Activated T-cell treated with anti-CD3 and anti-CD28 coated beads, Interleukin-2, amount 50 U/mL, for 1 hour (primary cell): ENCODE data around the gene SLC6A11.

Experiments used
- DNase-seq: peaks from one replicate; pipeline ENCODE4 v3.0.0-alpha.2; 2020

SLC6A11 gene

GRCh38 chr3:10845001-10845761, 29.2 kb downstream of the SLC6A11 start:
- no peak for DNase-seq

DNA sequence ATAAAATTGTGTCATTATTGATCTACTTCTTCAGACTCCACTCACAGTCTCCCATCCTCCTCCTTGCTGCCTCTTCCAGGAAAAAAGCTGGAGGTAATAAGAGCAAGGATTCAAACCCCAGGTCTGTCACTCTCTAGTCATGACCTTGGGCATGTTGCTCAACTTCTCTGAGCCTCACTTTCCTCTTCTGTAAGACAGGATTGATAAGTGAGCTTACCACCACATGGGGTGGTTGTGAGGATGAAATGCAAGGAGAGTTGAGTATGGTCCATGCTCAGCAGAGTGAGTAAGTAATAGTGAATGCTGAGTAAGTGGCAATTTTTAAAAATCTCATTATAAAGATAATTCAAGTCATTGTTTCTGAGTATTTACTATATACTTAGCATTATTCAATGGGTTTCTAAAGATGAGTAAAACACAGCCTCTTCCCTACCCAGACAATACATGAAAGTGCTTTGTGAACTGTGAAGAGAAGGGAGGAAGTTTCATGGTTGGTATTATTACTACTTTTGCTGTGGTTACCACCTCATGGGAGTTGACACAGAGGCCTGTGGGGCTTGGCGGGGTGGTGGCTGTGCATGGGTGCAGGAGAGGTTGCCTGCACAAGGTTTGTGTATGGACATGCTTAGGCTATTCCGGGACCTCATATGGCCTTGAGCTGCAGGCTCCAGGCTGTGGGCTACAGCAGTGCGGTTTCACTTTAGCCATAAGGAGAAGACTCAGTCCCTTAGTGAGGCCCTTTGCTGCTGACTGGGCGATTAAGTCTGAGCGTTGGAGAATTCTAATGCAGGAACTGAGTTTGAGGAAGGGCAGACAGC, 30.0 kb downstream of the SLC6A11 start:
- no peak for DNase-seq

DNA sequence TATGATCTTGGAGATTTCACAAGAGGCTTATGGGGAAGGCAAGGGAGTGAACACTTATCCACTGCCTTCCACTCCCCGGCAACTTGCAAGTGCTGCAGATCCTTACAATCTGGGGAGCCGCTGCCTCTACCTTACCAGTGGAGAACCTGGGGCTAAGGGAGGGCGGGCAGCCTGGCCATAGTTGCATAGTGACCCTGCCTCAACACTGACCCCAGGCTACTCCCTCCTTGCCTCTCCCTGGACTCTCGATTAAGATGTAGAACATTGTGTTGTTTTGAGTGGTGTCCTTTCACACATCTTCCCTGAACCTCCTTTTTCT, 30.6 kb downstream of the SLC6A11 start:
- DNase-seq = no peak

- DNase-seq = no peak
Measured at GRCh38 chr3:10848261-10848660, 32.2 kb downstream of the SLC6A11 start.

GRCh38 chr3:10852066-10852808, 36.2 kb downstream of the SLC6A11 start:
- no peak for DNase-seq

GRCh38 chr3:10855083-10855870, 39.2 kb downstream of the SLC6A11 start:
- no peak for DNase-seq

DNA sequence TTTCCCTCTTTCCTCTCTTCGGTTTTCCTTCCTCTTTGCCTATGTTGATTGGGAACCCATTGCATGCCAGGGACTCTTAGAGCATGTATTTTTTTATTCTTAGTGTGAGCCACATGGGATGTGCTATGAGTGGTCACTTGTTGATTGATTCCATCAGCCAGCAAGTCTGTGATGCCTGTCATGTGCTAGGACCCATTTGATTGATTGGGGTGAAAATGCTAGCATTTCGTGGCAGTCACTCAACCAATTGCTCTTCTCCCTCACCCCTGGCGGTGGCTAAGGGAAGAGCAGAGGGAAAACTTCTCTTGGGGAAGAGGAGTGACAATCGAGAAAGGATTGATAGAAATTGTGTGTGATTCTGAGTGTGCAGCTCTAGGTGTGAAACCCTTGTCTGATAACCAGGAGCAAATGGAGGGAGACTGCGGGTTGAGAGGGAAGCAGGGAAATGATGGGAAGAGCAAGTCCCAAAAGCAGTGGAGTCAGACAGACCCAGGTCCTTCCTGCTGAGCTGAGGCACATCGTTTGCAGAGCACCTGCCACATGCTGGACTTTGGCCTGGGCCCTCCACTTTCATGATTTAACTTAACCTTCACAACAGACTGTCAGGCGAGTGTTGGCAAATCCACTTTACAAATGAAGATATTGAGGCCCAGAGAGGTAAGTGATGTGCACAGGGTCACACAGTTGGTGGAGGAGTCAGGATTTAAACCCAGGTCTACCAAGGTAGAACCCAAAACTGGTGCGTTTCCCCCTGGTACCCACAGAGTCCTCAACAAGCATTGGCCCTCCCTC, 40.0 kb downstream of the SLC6A11 start:
- DNase-seq = no peak

DNA sequence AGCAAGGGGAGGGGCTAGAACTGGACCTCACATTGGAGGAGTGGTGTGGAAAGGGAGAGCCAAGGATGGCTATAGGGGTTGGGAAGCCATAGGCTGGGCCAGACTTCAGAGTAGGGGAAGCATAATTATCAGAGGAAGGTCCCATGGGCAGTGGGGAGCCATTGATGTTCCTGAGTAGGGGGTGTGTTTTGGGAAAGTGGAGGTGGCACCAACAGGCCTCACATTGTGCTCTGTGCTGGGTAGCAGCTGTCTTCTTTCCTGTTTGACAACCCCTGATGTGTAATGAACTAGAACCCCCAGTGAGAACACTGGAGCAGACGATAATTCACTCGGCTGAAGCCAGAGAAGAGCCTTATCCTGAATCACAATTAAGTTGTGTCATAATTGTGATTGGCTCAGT, 41.2 kb downstream of the SLC6A11 start:
- no peak for DNase-seq

GRCh38 chr3:10858091-10858490, 42.1 kb downstream of the SLC6A11 start:
- no peak for DNase-seq

DNA sequence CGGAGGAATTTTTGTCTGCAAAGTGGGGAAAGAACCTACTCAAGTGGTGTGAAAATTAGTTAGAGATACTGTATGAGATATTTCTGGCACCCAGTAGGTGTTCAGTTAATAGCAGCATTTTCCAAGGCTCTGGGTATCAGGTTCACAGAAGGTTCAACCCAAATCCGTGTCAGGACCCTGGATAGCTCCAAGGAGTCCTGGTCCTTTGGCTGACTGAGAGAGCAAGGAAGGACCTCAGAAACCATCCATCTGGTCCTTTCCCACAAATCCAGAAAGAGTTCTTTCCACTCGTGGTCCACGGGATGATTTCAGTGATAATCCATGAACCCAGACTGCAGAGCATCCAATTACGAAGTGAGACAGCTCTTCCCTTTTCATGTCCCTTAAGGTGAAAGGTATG, 51.4 kb downstream of the SLC6A11 start:
- DNase-seq = no peak

DNA sequence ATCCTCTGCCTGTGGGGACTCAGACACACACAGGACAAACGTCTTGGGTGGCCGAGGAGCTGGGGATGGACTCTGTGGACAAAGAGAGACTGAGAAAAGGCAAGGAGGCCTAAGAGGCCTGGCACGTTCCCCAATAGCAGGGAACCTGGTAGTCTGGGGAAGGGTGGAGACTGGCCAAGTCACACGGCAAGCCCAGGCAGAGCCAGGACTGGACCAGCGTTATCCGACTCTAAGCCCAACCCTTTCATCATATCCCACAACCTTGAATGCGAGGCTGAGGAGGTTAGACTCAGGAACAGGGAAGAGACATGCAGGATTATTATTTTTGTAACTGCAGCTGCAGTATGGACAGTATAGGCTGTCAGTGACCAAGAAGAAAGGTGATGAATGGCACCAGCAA, 53.4 kb downstream of the SLC6A11 start:
- no peak for DNase-seq

- no peak for DNase-seq
Measured at GRCh38 chr3:10870296-10870695, 54.3 kb downstream of the SLC6A11 start.

GRCh38 chr3:10873415-10873814, 57.4 kb downstream of the SLC6A11 start:
- no peak for DNase-seq

DNA sequence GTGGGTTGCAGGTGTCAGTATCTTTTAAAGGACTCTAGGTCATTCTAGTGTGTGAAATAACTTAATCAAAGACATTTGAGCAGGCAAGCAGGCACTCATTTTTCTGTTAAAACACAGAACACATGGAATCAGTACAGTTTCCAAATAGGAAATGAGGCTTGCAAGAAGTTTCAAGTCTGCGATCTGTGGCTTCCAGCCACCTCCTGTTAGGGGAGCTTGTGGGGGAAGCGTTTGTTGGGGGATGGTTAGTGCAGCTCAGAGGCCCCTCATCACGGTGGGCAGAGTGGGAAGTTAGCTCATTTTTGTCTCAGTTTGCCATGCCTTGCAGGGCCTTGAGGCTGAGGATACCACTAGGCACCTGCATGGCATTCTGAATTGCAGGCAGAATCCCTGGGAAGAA, 59.9 kb downstream of the SLC6A11 start:
- no peak for DNase-seq

DNA sequence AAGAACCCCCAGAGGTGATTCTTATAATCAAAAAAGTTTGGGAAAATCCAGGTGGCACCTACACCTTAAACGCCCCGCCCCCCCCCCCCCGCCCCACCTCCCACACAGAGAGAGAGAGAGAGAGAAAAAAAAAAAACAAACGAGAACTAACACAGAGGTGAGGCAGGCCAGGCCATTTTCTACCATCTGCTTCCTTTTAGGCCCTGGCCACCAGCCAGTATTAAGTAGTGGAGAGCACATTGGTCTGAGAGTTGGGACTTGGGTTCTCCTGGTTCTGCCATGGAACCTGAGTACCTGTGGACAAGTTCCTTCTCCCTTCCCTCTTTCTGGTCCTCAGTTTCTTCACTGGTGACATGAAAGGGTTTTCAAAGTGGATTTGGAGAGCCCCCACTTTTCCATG, 60.6 kb downstream of the SLC6A11 start:
- DNase-seq = no peak

DNA sequence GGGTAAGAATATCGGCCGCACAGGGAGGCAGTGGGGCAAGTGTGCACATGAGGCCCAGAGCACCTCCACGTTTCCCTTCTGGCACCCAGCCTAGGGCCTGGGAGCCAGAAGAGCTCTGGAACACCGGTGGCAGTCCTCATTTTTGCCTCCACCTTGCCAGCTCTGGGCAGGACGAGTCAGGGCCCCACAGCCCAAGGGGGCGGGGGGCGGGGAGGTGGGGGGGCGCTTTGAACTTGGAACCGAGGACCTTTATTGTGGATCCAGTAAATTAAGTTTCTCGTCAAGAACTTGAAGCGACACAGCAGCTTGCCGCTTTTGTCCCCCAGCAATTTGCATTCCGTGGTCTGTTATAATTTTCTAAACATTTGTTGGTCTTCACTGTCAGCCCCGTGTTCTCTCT, 66.8 kb downstream of the SLC6A11 start:
- DNase-seq = no peak

DNA sequence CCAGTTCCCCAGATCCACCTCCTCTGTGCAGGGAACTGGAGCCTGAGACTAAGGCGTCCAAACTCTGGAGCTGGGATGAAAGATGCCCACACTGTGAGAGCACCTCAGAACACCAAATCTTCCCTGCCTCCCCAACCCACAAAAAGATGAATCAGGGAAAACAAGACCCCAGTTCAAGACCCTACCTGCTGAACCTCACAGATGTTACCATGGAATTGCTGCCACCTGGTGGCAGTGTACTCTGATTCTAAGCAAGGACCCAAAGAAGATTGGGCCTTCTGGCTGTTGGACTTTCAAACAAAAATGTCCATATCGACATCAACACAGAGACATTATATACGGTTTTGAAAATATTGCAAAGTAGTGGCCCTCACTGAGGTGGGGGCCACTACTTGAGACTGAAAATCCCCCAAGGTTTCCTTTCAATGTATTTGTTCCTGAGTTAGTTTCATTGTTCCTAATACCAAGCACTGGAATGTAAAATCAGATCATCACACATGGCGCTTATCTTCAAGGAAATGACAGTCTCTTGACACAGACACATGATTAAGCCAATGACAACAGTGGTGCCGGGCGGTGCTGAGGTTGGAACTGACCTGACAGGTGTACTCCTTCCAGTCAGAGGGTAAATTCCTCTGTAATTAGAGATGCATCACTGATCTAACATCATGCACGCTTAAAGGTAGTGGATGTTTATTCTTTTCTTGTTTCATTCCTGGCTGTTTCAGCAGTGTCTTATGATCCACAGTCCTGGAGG, 67.6 kb downstream of the SLC6A11 start:
- no peak for DNase-seq

DNA sequence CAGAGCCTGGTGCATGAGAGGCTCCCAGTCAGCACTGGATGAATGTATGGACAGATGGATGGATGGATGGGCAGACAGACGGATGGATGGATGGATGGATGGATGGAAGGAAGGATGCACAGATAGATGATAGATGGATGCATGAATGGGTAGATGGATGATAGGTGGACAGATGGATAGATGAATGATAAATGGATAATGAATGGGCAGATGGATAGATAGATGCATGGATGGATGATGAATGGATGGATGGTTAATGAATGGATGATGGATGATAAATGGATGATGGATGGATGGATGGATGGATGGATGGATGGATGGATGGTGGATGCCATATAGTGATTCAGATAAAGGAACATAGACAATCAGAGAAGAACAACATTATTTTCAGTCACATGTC, 71.0 kb downstream of the SLC6A11 start:
- no peak for DNase-seq

- DNase-seq = no peak
Measured at GRCh38 chr3:10888518-10889090, 72.6 kb downstream of the SLC6A11 start.

DNA sequence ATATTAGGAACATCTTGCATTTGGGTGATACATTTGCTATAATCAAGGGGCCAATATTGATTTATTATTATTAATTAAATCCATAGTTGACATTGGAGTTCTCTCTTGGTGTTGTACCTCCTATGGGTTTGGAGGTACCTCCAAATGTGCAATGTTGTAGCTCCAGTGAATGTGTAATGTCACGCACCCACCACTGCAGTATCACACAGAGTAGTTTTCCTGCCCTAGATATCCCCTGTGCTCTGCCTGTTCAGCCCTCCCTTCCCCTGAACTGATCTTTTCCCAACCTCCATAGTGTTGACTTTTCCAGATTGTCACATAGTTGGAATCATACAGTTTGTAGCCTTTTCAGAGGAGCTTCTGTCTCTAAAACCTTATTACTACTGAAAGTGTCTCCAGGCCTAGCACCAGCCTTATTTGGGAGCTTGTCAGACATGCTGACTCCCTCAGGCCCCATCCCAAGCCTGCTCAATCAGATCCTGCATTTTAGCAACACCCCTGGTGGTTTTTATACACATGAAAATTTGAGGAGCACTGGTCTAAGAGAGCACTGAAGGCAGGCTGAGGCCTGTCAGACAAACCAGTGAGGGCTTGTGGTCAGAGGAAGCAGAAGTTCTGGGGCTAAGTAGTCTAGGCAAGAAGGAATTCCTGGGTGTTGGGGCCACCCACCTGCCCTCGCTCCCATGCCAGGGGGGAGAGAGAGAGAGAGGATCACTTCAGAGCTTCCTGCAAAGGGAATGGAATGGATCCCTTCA, 73.4 kb downstream of the SLC6A11 start:
- no peak for DNase-seq
